PC-3 (cell line): ENCODE results near the gene ADAMTS6. TPM values are rescaled to one million over a fixed set of nuclear protein-coding genes. Genes with fewer than 3 reads are reported as not detected.

Source experiments
- ATAC-seq: fragments of 200-7000 bp; cut with Tn5 transposase; 2 replicates; pipeline ENCODE4 v1.9.1; 2020; ENCODE audit warnings: mild to moderate bottlenecking, moderate library complexity
- BruUV-seq: library from RNA; stranded (reverse); fragments of 400-500 nt; replicated peaks from 2 replicates; lab custom pipeline; 2021; lab: Mats Ljungman, UMichigan
- CTCF ChIA-PET: fragments of 300-600 bp; sonication (Branson Sonifier 250); formaldehyde crosslinking; loops from one replicate; lab custom pipeline; 2022; ENCODE audit warnings: antibody characterized with exemption; lab: Charles Lee
- POLR2A ChIA-PET: fragments of 300-600 bp; sonication (Branson Sonifier 250); formaldehyde crosslinking; loops from one replicate; lab custom pipeline; 2022; ENCODE audit warnings: antibody characterized with exemption; ENCODE audit not compliant: unreplicated experiment; lab: Charles Lee
- DNase-seq: peaks from one replicate; pipeline ENCODE4 v3.0.0-alpha.2; 2015
- H2AFZ ChIP-seq: fragments of 300-600 bp; sonication (generic); 2 replicates; pipeline ENCODE4 v1.6.0; 2016; ENCODE audit warnings: antibody characterized with exemption, low read length
- H3F3A ChIP-seq: fragments of 300-600 bp; sonication (generic); one replicate; pipeline ENCODE4 v1.6.0; 2017; ENCODE audit warnings: antibody characterized with exemption, low read length, control low read depth, mild to moderate bottlenecking; ENCODE audit not compliant: unreplicated experiment
- H3K27ac ChIP-seq: fragments of 300-600 bp; sonication (generic); 2 replicates; pipeline ENCODE4 v1.5.1; 2016; ENCODE audit warnings: mild to moderate bottlenecking, low read length
- H3K27me3 ChIP-seq: fragments of 300-600 bp; sonication (generic); 2 replicates; pipeline ENCODE4 v1.6.1; 2016; ENCODE audit warnings: low read length, mixed read lengths
- H3K36me3 ChIP-seq: fragments of 300-600 bp; sonication (generic); 2 replicates; pipeline ENCODE4 v1.6.1; 2016; ENCODE audit warnings: low read depth, mixed run types, low read length, mixed read lengths
- H3K4me1 ChIP-seq: fragments of 300-600 bp; sonication (generic); 2 replicates; pipeline ENCODE4 v1.5.1; 2016; ENCODE audit warnings: low read length; ENCODE audit not compliant: insufficient read depth
- H3K4me2 ChIP-seq: fragments of 300-600 bp; sonication (generic); 2 replicates; pipeline ENCODE4 v1.6.0; 2016; ENCODE audit warnings: low read length
- H3K4me3 ChIP-seq: fragments of 300-600 bp; sonication (generic); 2 replicates; pipeline ENCODE4 v1.5.1; 2016; ENCODE audit warnings: mild to moderate bottlenecking, low read length, mixed read lengths
- H3K79me2 ChIP-seq: fragments of 300-600 bp; sonication (generic); 2 replicates; pipeline ENCODE4 v1.6.1; 2017; ENCODE audit warnings: low read length, mixed read lengths
- H3K9ac ChIP-seq: fragments of 300-600 bp; sonication (generic); 2 replicates; pipeline ENCODE4 v1.6.0; 2016; ENCODE audit warnings: mild to moderate bottlenecking, low read length
- H3K9me2 ChIP-seq: fragments of 300-600 bp; sonication (generic); replicated peaks from 2 replicates; pipeline ENCODE4 v1.6.1; 2016; ENCODE audit warnings: mixed run types, low read length, mixed read lengths
- H3K9me3 ChIP-seq: fragments of 300-600 bp; sonication (generic); 2 replicates; pipeline ENCODE4 v1.6.1; 2016; ENCODE audit warnings: low read length, mixed read lengths
- H4K20me1 ChIP-seq: fragments of 300-600 bp; sonication (generic); 2 replicates; pipeline ENCODE4 v1.6.1; 2016; ENCODE audit warnings: low read length, mixed read lengths
- EZH2 ChIP-seq: fragments of 300-600 bp; sonication (generic); IDR thresholded peaks from one replicate; pipeline ENCODE4 v1.6.1; 2017; ENCODE audit warnings: antibody characterized with exemption, mild to moderate bottlenecking, low read length; ENCODE audit not compliant: unreplicated experiment
- EZH2phosphoT487 ChIP-seq: fragments of 300-600 bp; sonication (generic); IDR thresholded peaks from 2 replicates; pipeline ENCODE4 v1.6.1; 2018; ENCODE audit warnings: mild to moderate bottlenecking, antibody characterized with exemption, low read length, borderline replicate concordance
- intact Hi-C: fragments of 100-400 bp; cut with micrococcal nuclease; formaldehyde crosslinking; loops from 2 replicates; pipeline ENCODE4 v1.9.0; 2023
- total RNA-seq: library from RNA; depleted of rRNA; stranded (reverse); fragments of >200 nt; gene quantifications from 2 replicates; pipeline ENCODE4 v1.2.3, GENCODE V29; 2014
- TF ChIP-seq, protein P1 (sequence below): fragments of 300-600 bp; sonication (generic); conservative IDR thresholded peaks from 2 replicates; pipeline ENCODE4 v1.5.1; 2017; ENCODE audit warnings: antibody characterized with exemption, low read depth, mild to moderate bottlenecking, low read length

ADAMTS6 gene
- total RNA-seq, 1 experiment from 2014 or later, result 1.7 TPM

GRCh38 chr5:65198456-65199120 is 283.1 kb downstream of the ADAMTS6 start:
- ATAC-seq (peak; percentile 93), DNase-seq (peak; percentile 92)
- Histone ChIP-seq H3K27me3 (no peaks in the 10 kb centered on the region), H3K9ac (peak overlapping the region; percentile 40; the same call in 1 of the 2 replicates), H3F3A (peaks cover 4% of the 10 kb centered on the region), H3K36me3 (peaks cover 6% of the 10 kb centered on the region), H3K4me3 (peak overlapping the region; percentile 43), H3K9me3 (no peaks in the 10 kb centered on the region), H3K27ac (peak overlapping the region; percentile 74), H3K4me1 (peaks cover 51% of the 10 kb centered on the region), H3K4me2 (peak overlapping the region; percentile 81), H4K20me1 (no peaks in the 10 kb centered on the region), H3K9me2 (no peaks in the 10 kb centered on the region), H2AFZ (0 out of 2 replicates have a peak overlapping the region, but pooled peaks have one; percentile 3), H3K79me2 (0 out of 2 replicates have a peak, but pooled peaks cover 4% of the 10 kb centered on the region)
- ChIA-PET CTCF (interaction anchor here (0.7 kb wide), 1 partner anchor 387 kb away, joined by 8 read pairs; no protein-coding TSS in a partner anchor), POLR2A (no interaction called here)
- TF ChIP-seq EZH2, result no peak
- TF ChIP-seq, protein P1, sequence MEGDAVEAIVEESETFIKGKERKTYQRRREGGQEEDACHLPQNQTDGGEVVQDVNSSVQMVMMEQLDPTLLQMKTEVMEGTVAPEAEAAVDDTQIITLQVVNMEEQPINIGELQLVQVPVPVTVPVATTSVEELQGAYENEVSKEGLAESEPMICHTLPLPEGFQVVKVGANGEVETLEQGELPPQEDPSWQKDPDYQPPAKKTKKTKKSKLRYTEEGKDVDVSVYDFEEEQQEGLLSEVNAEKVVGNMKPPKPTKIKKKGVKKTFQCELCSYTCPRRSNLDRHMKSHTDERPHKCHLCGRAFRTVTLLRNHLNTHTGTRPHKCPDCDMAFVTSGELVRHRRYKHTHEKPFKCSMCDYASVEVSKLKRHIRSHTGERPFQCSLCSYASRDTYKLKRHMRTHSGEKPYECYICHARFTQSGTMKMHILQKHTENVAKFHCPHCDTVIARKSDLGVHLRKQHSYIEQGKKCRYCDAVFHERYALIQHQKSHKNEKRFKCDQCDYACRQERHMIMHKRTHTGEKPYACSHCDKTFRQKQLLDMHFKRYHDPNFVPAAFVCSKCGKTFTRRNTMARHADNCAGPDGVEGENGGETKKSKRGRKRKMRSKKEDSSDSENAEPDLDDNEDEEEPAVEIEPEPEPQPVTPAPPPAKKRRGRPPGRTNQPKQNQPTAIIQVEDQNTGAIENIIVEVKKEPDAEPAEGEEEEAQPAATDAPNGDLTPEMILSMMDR, result no peak
- TF ChIP-seq EZH2phosphoT487, result no peak
- intact Hi-C loops, result loop anchor here (5.0 kb wide), 1 partner anchor 96 kb away; no protein-coding TSS in a partner anchor
- BruUV-seq, result no TSS peak

GRCh38 chr5:65197531-65198455 is 283.9 kb downstream of the ADAMTS6 start:
- ChIA-PET CTCF (interaction anchor here (0.7 kb wide), 1 partner anchor 386 kb away, joined by 8 read pairs; no protein-coding TSS in a partner anchor), POLR2A (no interaction called here)
- ATAC-seq (peak; percentile 20), DNase-seq (peak; percentile 10)
- intact Hi-C loops, result loop anchor here (5.0 kb wide), 1 partner anchor 95 kb away; no protein-coding TSS in a partner anchor
- no peak for TF ChIP-seq EZH2
- TF ChIP-seq EZH2phosphoT487, result no peak
- TF ChIP-seq, protein P1, result no peak
- H4K20me1 ChIP-seq, result no peaks in the 10 kb centered on the region
- 0 out of 2 replicates have a peak overlapping the region, but pooled peaks have one; percentile 3 for H2AFZ ChIP-seq
- H3K4me3 ChIP-seq, result peak overlapping the region; percentile 43
- peaks cover 4% of the 10 kb centered on the region for H3F3A ChIP-seq
- peaks cover 43% of the 10 kb centered on the region for H3K4me1 ChIP-seq
- BruUV-seq, result TSS peak; percentile 73
- H3K36me3 ChIP-seq, result peaks cover 6% of the 10 kb centered on the region
- H3K27ac ChIP-seq, result peak overlapping the region; percentile 74
- peak overlapping the region; percentile 81 for H3K4me2 ChIP-seq
- 0 out of 2 replicates have a peak, but pooled peaks cover 4% of the 10 kb centered on the region for H3K79me2 ChIP-seq
- no peaks in the 10 kb centered on the region for H3K9me2 ChIP-seq
- peak overlapping the region; percentile 40; the same call in 1 of the 2 replicates for H3K9ac ChIP-seq
- no peaks in the 10 kb centered on the region for H3K9me3 ChIP-seq
- no peaks in the 10 kb centered on the region for H3K27me3 ChIP-seq
